Activated CD8-positive, alpha-beta memory T cell treated with anti-CD3 and anti-CD28 coated beads, Interleukin-2, amount 50 U/mL, for 1 hour (primary cell): ENCODE results near the gene ZNF222.

Source experiments
- DNase-seq: peaks from one replicate; pipeline ENCODE4 v3.0.0-alpha.2; 2020; ENCODE audit errors: extremely low read depth

The ZNF222 gene

GRCh38 chr19:44051650-44052402, 26.6 kb downstream of the ZNF222 start, which contains the start of gene ZNF223:
ZNF223 (plus strand) TSS chr19:44052036; CDS start chr19:44055177, 3,141 bp downstream.
- peak; percentile 24 for DNase-seq

- DNase-seq, result no peak
Measured at GRCh38 chr19:44055870-44056269, 30.7 kb downstream of the ZNF222 start.

- DNase-seq, result no peak
Measured at GRCh38 chr19:44059229-44059628, 34.0 kb downstream of the ZNF222 start.

GRCh38 chr19:44061038-44061437, 35.9 kb downstream of the ZNF222 start:
- no peak for DNase-seq

- DNase-seq, result no peak
Measured at GRCh38 chr19:44066305-44066704, 41.1 kb downstream of the ZNF222 start.

GRCh38 chr19:44069415-44069814, 44.2 kb downstream of the ZNF222 start:
- no peak for DNase-seq

GRCh38 chr19:44071824-44072542, 46.8 kb downstream of the ZNF222 start, which contains the start of gene ZNF284:
ZNF284 (plus strand) TSS chr19:44072159; CDS start chr19:44076390, 4,231 bp downstream.
- DNase-seq, result peak; percentile 68

GRCh38 chr19:44072543-44073401, 47.6 kb downstream of the ZNF222 start:
- DNase-seq, result no peak

- DNase-seq, result no peak
Measured at GRCh38 chr19:44076325-44076724, 51.1 kb downstream of the ZNF222 start.
